T1000 (cell line): ENCODE data around the gene AGBL2.

Experiments used
- DNase-seq: peaks from one replicate; lab custom pipeline; 2025; ENCODE audit warnings: mixed read lengths; lab: John Stamatoyannopoulos, UW

The AGBL2 gene

GRCh38 chr11:47631473-47631872 lies 83.7 kb downstream of the AGBL2 start:
- DNase-seq = no peak

- DNase-seq = no peak
These were observed 87.1 kb downstream of the AGBL2 start for GRCh38 chr11:47628026-47628425.

GRCh38 chr11:47626234-47626633 lies 88.9 kb downstream of the AGBL2 start:
- no peak for DNase-seq

- no peak for DNase-seq
These were observed 94.3 kb downstream of the AGBL2 start for GRCh38 chr11:47620836-47621378.

- no peak for DNase-seq
These were observed 97.8 kb downstream of the AGBL2 start for GRCh38 chr11:47617417-47617809.

- no peak for DNase-seq
These were observed 98.3 kb downstream of the AGBL2 start for GRCh38 chr11:47616726-47617416.

GRCh38 chr11:47615249-47615648 lies 99.9 kb downstream of the AGBL2 start:
- DNase-seq = no peak

GRCh38 chr11:47611348-47611794 lies 103.8 kb downstream of the AGBL2 start:
- no peak for DNase-seq

- DNase-seq = no peak
These were observed 105.5 kb downstream of the AGBL2 start for GRCh38 chr11:47609675-47610074.
